Ectodermal cell (in vitro differentiated cells): ENCODE data around the gene ANKS1B.

Source experiments
- H3K27ac ChIP-seq: 2 replicates; pipeline ENCODE4 v1.7.0; 2013; ENCODE audit warnings: mild to moderate bottlenecking, low read depth, low read length; ENCODE audit not compliant: insufficient read depth, poor library complexity, severe bottlenecking
- H3K27me3 ChIP-seq: 2 replicates; pipeline ENCODE4 v1.7.0; 2013; ENCODE audit warnings: mild to moderate bottlenecking, low read length; ENCODE audit not compliant: insufficient read depth, control insufficient read depth, poor library complexity, severe bottlenecking
- H3K36me3 ChIP-seq: one replicate; pipeline ENCODE4 v1.7.0; 2013; ENCODE audit warnings: low read length; ENCODE audit not compliant: control insufficient read depth, insufficient read depth
- H3K4me1 ChIP-seq: one replicate; pipeline ENCODE4 v1.7.0; 2013; ENCODE audit warnings: low read length; ENCODE audit not compliant: control insufficient read depth, insufficient read depth
- H3K4me3 ChIP-seq: 2 replicates; pipeline ENCODE4 v1.7.0; 2013; ENCODE audit warnings: low read depth, low read length, control low read depth; ENCODE audit not compliant: insufficient read depth
- H3K9me3 ChIP-seq: 2 replicates; pipeline ENCODE4 v1.7.0; 2013; ENCODE audit warnings: mild to moderate bottlenecking, low read length, moderate library complexity; ENCODE audit not compliant: control insufficient read depth
- WGBS, 2 experiments: methylation state at CpG; one replicate each; pipeline ENCODE4 v1.1.7; 2013; ENCODE audit warnings: missing lambda C conversion rate in 2 of 2; 5-methylcytosine and 5-hydroxymethylcytosine counted together

The ANKS1B gene

DNA sequence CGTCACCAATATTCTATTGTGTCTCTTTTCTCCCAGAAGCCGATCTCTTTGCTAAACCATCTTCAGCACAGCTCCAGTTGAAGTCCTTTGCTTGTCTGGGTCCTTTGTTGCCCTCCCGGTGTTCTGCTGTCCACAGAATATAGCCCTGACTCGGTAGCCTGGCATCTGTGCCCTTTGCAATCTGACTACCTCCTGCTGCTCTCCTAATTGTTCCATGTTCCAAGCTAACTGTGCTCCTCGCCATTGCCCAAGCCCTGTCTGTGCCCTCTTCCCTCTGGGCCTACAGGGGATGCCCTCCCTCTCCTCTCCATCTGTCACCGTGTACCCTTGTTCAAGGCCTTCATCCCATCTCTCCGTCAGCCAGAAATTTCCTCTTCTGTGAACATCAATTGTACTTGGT lies 1033.3 kb downstream of the ANKS1B start:
- WGBS, 2 experiments: 81 to 83% methylated on average over 7 of the region's 7 CpGs
- no peaks in the 10 kb centered on the region for H3K4me1 ChIP-seq
- no peak overlapping the region for H3K4me3 ChIP-seq
- no peaks in the 10 kb centered on the region for H3K36me3 ChIP-seq
- no peaks in the 10 kb centered on the region for H3K27me3 ChIP-seq
- no peak overlapping the region for H3K27ac ChIP-seq
- no peaks in the 10 kb centered on the region for H3K9me3 ChIP-seq

DNA sequence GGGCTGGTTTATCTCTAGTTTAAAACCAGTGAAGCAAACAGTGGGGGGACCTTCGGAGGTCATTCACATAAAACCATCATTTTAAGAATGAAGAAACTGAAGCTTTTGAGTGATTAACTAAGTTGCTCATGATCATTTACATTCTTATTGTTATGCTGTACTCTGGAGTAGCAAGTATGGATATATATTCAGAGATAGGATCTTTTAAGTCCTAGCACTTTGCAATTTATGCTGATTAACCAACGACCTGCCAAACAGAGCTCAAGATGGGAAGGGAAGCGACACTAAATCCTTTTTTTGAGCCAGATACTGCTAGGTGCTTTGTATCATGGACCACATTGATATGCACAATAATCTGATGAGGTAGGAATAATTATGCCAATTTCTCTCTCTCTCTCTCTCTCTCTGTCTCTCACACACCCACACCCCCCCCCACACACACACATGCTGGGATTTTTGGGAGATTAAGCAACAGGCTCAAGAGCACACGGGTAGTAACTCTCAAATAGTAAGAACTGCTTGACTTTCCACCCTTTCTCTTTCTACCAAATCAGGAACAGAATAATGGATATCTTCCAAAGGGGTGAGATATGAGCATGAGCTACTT lies 1036.3 kb downstream of the ANKS1B start:
- H3K9me3 ChIP-seq: no peaks in the 10 kb centered on the region
- no peak overlapping the region for H3K4me3 ChIP-seq
- WGBS, 2 experiments: 72 to 82% methylated on average over 3 to 4 of the region's 4 CpGs
- no peaks in the 10 kb centered on the region for H3K36me3 ChIP-seq
- H3K4me1 ChIP-seq: no peaks in the 10 kb centered on the region
- no peak overlapping the region for H3K27ac ChIP-seq
- no peaks in the 10 kb centered on the region for H3K27me3 ChIP-seq

GRCh38 chr12:98945864-98946263 lies 1038.9 kb downstream of the ANKS1B start:
- 87 to 89% methylated on average over 4 of the region's 4 CpGs for WGBS, 2 experiments
- H3K27me3 ChIP-seq: no peaks in the 10 kb centered on the region

DNA sequence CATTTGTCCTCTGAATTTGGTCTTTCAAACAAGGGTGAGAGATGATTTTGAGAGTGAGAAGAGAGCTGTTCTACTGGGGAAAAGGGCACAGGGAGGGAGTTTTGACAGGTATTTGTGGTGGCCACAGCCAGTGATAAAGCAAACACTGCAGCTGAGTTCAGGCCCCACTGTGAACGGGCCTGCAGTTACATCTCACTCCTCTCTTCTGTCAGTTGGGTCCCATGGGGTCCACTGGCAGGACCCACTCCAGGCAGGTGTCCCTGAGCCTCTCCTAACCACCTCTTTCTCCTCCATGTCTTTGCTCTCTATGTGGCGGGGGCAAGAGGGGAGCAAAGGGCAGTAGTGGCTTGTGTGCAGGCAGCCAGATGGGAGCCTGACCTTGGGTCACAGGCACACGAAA lies 1044.8 kb downstream of the ANKS1B start:
- WGBS, 2 experiments: 82 to 96% methylated on average over 3 of the region's 3 CpGs

More at GRCh38 chr12:98945864-98946263, 1038.9 kb downstream of the ANKS1B start:
- Histone ChIP-seq H3K4me3 (no peak overlapping the region), H3K36me3 (no peaks in the 10 kb centered on the region), H3K9me3 (no peaks in the 10 kb centered on the region), H3K4me1 (no peaks in the 10 kb centered on the region), H3K27ac (no peak overlapping the region)

DNA sequence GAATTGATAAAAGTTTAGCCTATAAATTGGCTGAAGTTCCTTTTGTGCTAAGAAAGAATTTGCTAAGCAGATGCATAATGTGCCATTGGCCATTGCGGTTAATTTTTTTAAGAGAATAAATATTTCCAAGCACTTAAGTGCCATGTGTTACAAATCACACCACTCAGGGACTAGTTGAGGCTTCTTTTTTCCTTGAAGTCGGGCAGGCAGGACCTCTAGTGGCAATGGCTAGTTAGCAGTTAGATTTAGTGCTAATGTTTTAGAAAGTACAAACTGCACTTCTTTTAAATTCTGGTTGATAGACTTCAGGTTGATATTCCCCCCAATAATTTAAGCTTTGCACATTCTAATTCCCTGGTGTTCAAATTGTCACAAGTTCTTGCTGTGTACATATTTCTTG lies 1045.4 kb downstream of the ANKS1B start:
- WGBS, 2 experiments: 25 to 60% methylated on average over 1 to 2 of the region's 2 CpGs

More for the DNA sequence above, 1044.8 kb downstream of the ANKS1B start:
- Histone ChIP-seq H3K27me3 (no peaks in the 10 kb centered on the region), H3K4me3 (no peak overlapping the region), H3K9me3 (no peaks in the 10 kb centered on the region), H3K36me3 (no peaks in the 10 kb centered on the region), H3K4me1 (no peaks in the 10 kb centered on the region), H3K27ac (no peak overlapping the region)

GRCh38 chr12:98935847-98936246 lies 1048.9 kb downstream of the ANKS1B start:
- no peaks in the 10 kb centered on the region for H3K9me3 ChIP-seq
- H3K27me3 ChIP-seq: no peaks in the 10 kb centered on the region
- no peak overlapping the region for H3K4me3 ChIP-seq
- H3K36me3 ChIP-seq: no peaks in the 10 kb centered on the region
- no peak overlapping the region for H3K27ac ChIP-seq
- WGBS, 2 experiments: 85 to 89% methylated on average over 1 of the region's 2 CpGs
- H3K4me1 ChIP-seq: no peaks in the 10 kb centered on the region

More for the DNA sequence above, 1045.4 kb downstream of the ANKS1B start:
- Histone ChIP-seq H3K4me1 (no peaks in the 10 kb centered on the region), H3K27me3 (no peaks in the 10 kb centered on the region), H3K36me3 (no peaks in the 10 kb centered on the region), H3K9me3 (no peaks in the 10 kb centered on the region), H3K4me3 (no peak overlapping the region), H3K27ac (no peak overlapping the region)

- Histone ChIP-seq H3K27ac (no peak overlapping the region), H3K4me1 (no peaks in the 10 kb centered on the region), H3K9me3 (no peaks in the 10 kb centered on the region), H3K27me3 (no peaks in the 10 kb centered on the region), H3K36me3 (no peaks in the 10 kb centered on the region), H3K4me3 (no peak overlapping the region)
Measured at GRCh38 chr12:98922871-98923270, 1061.9 kb downstream of the ANKS1B start.

GRCh38 chr12:98918176-98918863 lies 1066.4 kb downstream of the ANKS1B start:
- H3K36me3 ChIP-seq: no peaks in the 10 kb centered on the region
- H3K4me1 ChIP-seq: no peaks in the 10 kb centered on the region
- H3K9me3 ChIP-seq: no peaks in the 10 kb centered on the region
- WGBS, 2 experiments: 91 to 94% methylated on average over 6 of the region's 7 CpGs
- H3K27me3 ChIP-seq: no peaks in the 10 kb centered on the region
- no peak overlapping the region for H3K27ac ChIP-seq
- H3K4me3 ChIP-seq: no peak overlapping the region

GRCh38 chr12:98916106-98916505 lies 1068.6 kb downstream of the ANKS1B start:
- Histone ChIP-seq H3K36me3 (no peaks in the 10 kb centered on the region), H3K4me1 (no peaks in the 10 kb centered on the region), H3K27me3 (no peaks in the 10 kb centered on the region), H3K9me3 (no peaks in the 10 kb centered on the region), H3K27ac (no peak overlapping the region), H3K4me3 (no peak overlapping the region)
- WGBS, 2 experiments: 80 to 83% methylated on average over 5 of the region's 5 CpGs

GRCh38 chr12:98912401-98912974 lies 1072.2 kb downstream of the ANKS1B start:
- WGBS, 2 experiments: 82 to 92% methylated on average over 4 of the region's 4 CpGs
- Histone ChIP-seq H3K36me3 (no peaks in the 10 kb centered on the region), H3K4me3 (no peak overlapping the region), H3K27ac (no peak overlapping the region), H3K4me1 (peaks cover 8% of the 10 kb centered on the region), H3K9me3 (no peaks in the 10 kb centered on the region), H3K27me3 (no peaks in the 10 kb centered on the region)
